ENCODE measurements around the gene FXR2. TPM values are rescaled to one million over a fixed set of nuclear protein-coding genes. Genes with fewer than 3 reads are reported as not detected.

FXR2 gene
- total and polyA plus RNA-seq, 9 of the 15 experiments (the other 6 are each of a cell fraction or from before 2014, with no cell fraction given), result 2.0 to 49.3 (median 24.5) TPM

DNA sequence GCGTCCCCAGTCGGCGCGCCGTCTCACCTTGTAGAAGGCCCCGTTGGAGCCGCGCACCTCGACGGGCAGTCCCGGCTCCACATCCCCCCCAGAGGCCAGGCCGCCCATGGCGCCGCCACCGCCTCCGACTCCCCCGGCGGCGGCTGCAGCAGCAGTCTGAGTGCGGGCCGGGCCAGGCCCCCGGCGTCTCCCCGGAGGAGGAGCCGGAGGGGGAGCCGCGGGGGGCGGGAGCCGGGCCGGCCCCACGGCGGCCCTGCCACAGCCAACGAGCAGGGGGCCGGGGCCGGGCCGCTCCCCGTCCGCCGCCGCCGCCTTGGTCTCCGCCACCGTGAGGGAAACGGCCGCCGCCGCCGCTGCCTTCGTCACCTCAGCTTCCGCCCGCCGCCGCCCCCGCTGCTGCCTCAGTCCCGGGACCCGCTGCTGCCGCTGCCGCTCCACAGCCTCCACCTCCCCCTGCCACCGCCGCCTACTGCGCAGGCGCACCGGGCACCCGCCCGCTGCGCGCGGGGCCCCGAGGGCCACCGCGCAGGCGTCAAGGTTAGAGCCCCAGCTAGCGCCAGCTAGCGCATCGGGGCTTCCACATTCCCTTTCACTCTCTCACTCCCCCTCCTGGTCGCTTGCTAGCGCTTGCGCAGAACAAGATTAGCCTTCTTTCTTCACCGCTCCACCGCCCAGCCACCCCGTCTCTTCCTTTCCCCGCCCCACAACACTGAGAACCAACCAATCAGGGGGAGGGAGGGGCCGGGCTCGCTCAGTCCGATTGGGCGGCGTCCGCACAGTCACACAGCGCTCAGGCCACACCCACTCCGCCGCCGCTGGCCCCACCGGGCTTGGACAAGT lies at the start of gene FXR2 (continued):
- TF ChIP-seq, protein P1, sequence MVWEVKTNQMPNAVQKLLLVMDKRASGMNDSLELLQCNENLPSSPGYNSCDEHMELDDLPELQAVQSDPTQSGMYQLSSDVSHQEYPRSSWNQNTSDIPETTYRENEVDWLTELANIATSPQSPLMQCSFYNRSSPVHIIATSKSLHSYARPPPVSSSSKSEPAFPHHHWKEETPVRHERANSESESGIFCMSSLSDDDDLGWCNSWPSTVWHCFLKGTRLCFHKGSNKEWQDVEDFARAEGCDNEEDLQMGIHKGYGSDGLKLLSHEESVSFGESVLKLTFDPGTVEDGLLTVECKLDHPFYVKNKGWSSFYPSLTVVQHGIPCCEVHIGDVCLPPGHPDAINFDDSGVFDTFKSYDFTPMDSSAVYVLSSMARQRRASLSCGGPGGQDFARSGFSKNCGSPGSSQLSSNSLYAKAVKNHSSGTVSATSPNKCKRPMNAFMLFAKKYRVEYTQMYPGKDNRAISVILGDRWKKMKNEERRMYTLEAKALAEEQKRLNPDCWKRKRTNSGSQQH (CRISPR knock-in tag; IDR thresholded peaks at IDR 0.05), result no peak
- TF ChIP-seq PTTG1 (tag; IDR thresholded peaks at IDR 0.05; ENCODE audit: low read depth) (no peak), SIRT6 (IDR thresholded peaks at IDR 0.05; ENCODE audit: low read depth, low read length) (no peak), CREM (IDR thresholded peaks at IDR 0.05; ENCODE audit: low read depth) (peak; percentile 58; the same call in 1 of the 2 replicates), ESRRA (IDR thresholded peaks at IDR 0.05; ENCODE audit: borderline replicate concordance, low read depth) (peak; percentile 8; the same call in 1 of the 2 replicates), EP300 (IDR thresholded peaks at IDR 0.05; ENCODE audit: low read length) (no peak), CTBP1 (IDR thresholded peaks at IDR 0.05; ENCODE audit: borderline replicate concordance) (0 out of 2 replicates have a peak, but pooled peaks have one; percentile 24)
- TF ChIP-seq, protein P2, sequence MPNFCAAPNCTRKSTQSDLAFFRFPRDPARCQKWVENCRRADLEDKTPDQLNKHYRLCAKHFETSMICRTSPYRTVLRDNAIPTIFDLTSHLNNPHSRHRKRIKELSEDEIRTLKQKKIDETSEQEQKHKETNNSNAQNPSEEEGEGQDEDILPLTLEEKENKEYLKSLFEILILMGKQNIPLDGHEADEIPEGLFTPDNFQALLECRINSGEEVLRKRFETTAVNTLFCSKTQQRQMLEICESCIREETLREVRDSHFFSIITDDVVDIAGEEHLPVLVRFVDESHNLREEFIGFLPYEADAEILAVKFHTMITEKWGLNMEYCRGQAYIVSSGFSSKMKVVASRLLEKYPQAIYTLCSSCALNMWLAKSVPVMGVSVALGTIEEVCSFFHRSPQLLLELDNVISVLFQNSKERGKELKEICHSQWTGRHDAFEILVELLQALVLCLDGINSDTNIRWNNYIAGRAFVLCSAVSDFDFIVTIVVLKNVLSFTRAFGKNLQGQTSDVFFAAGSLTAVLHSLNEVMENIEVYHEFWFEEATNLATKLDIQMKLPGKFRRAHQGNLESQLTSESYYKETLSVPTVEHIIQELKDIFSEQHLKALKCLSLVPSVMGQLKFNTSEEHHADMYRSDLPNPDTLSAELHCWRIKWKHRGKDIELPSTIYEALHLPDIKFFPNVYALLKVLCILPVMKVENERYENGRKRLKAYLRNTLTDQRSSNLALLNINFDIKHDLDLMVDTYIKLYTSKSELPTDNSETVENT (CRISPR knock-in tag; IDR thresholded peaks at IDR 0.05), result peak; percentile 84
- TF ChIP-seq, protein P3, sequence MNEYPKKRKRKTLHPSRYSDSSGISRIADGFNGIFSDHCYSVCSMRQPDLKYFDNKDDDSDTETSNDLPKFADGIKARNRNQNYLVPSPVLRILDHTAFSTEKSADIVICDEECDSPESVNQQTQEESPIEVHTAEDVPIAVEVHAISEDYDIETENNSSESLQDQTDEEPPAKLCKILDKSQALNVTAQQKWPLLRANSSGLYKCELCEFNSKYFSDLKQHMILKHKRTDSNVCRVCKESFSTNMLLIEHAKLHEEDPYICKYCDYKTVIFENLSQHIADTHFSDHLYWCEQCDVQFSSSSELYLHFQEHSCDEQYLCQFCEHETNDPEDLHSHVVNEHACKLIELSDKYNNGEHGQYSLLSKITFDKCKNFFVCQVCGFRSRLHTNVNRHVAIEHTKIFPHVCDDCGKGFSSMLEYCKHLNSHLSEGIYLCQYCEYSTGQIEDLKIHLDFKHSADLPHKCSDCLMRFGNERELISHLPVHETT (CRISPR knock-in tag; conservative IDR thresholded peaks at IDR 0.05 in 1 of 2, IDR thresholded peaks at IDR 0.05 in 1 of 2), result peak in 1 of 2 experiments; percentile 58; a peak in 2 of 4 replicates
- TF ChIP-seq, protein P4, sequence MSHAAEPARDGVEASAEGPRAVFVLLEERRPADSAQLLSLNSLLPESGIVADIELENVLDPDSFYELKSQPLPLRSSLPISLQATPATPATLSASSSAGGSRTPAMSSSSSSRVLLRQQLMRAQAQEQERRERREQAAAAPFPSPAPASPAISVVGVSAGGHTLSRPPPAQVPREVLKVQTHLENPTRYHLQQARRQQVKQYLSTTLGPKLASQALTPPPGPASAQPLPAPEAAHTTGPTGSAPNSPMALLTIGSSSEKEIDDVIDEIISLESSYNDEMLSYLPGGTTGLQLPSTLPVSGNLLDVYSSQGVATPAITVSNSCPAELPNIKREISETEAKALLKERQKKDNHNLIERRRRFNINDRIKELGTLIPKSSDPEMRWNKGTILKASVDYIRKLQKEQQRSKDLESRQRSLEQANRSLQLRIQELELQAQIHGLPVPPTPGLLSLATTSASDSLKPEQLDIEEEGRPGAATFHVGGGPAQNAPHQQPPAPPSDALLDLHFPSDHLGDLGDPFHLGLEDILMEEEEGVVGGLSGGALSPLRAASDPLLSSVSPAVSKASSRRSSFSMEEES (CRISPR knock-in tag; IDR thresholded peaks at IDR 0.05), result no peak
- TF ChIP-seq, protein P5, sequence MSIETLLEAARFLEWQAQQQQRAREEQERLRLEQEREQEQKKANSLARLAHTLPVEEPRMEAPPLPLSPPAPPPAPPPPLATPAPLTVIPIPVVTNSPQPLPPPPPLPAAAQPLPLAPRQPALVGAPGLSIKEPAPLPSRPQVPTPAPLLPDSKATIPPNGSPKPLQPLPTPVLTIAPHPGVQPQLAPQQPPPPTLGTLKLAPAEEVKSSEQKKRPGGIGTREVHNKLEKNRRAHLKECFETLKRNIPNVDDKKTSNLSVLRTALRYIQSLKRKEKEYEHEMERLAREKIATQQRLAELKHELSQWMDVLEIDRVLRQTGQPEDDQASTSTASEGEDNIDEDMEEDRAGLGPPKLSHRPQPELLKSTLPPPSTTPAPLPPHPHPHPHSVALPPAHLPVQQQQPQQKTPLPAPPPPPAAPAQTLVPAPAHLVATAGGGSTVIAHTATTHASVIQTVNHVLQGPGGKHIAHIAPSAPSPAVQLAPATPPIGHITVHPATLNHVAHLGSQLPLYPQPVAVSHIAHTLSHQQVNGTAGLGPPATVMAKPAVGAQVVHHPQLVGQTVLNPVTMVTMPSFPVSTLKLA (conservative IDR thresholded peaks at IDR 0.05), result peak in 1 of 2 experiments; percentile 54; a peak in 2 of 4 replicates

Data from K562 (cell line).